ENCODE results near the gene MBNL1. TPM values are rescaled to one million over a fixed set of nuclear protein-coding genes. Genes with fewer than 3 reads are reported as not detected.

Gene MBNL1, protein sequence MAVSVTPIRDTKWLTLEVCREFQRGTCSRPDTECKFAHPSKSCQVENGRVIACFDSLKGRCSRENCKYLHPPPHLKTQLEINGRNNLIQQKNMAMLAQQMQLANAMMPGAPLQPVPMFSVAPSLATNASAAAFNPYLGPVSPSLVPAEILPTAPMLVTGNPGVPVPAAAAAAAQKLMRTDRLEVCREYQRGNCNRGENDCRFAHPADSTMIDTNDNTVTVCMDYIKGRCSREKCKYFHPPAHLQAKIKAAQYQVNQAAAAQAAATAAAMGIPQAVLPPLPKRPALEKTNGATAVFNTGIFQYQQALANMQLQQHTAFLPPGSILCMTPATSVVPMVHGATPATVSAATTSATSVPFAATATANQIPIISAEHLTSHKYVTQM
- total RNA-seq (2014; rRNA removed; shearing (Covaris generic)): 11.1 and 25.3 TPM in 2 replicates

DNA sequence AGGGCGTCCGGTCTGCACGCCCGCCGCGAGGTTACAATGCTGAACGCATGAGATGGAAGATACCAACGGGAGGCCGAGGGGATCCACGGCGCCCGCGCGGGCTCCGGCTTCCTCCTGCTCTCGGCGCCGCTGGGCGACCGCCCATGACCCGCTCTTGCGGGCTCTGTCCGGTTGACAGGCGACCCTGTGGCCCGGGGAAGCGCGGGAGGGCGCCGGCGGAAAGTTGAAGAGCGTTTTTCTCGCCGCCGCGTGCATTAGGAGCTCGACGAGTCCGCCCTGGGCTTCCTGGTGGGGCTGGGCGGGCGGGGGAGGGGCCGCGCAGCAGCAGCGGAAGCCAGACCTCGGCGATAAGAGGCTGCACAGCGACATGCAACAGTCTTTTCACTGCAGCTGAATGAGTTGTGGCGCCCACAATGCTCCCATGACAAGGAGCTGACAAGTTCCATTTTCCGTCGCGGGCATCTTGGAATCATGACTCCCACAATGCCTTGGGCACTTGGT lies at the start of gene MBNL1:
Gene MBNL1 (plus strand): TSS at position 375 of the 501 bp plus-strand sequence. CDS start 31,265 bp downstream, outside the sequence.
- peak within 1 kb of the TSS; percentile 89 for H3K4me3 ChIP-seq (ENCODE audit: insufficient read depth, low read depth, low read length)
- no peaks in the 10 kb centered on the region for H3K36me3 ChIP-seq (replicated peaks; ENCODE audit: control insufficient read depth, insufficient read depth, low read length)
- H3K27me3 ChIP-seq (ENCODE audit: control insufficient read depth, insufficient read depth, low read length): peaks cover 21% of the 10 kb centered on the region
- DNase-seq: peak; percentile 69

DNA sequence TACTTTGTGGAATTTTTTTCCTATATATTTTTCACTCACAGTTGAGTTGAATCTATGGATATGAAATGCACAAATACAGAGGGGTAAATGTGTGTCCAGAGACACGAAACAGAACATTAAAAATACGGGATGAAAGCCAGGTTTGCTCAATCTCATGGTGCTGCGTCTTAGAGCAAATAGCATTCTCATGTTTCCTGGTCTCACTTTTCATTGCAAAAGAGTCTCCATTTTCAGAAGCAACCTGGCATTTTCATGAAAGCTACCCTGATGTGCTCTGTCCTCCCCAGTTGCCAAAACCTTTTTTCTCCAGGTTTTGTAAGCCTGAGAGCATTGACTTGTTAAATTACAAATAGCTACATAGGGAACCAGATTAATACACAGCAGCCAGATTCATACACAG lies 49.5 kb upstream of the MBNL1 start:
- DNase-seq: no peak
- Histone ChIP-seq H3K4me3 (ENCODE audit: insufficient read depth, low read depth, low read length) (no peak overlapping the region), H3K27me3 (ENCODE audit: control insufficient read depth, insufficient read depth, low read length) (no peaks in the 10 kb centered on the region), H3K36me3 (replicated peaks; ENCODE audit: control insufficient read depth, insufficient read depth, low read length) (no peaks in the 10 kb centered on the region)

DNA sequence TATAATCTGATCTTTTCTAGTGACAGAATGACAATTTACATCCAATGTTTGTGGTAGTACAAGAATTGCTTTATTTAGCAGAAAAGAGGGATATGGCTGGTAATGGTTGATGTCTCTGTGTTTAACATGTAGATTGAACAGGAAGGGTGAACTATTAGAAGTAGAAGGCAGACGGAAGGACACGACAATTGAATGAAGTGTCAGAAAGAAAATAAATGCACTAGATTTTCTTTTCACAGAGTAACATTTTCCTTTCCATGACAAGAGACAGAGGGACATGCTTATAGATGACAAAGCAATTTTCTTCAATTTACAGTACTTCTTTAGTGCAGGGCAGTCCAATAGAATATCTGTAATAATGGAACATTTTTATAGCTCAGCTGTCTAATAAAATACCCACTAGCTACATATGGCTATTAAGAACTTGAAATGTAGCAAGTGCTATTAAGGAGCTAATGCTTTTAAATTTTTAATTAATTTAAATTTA lies 48.9 kb upstream of the MBNL1 start:
- no peak for DNase-seq
- Histone ChIP-seq H3K36me3 (replicated peaks; ENCODE audit: control insufficient read depth, insufficient read depth, low read length) (no peaks in the 10 kb centered on the region), H3K4me3 (ENCODE audit: insufficient read depth, low read depth, low read length) (no peak overlapping the region), H3K27me3 (ENCODE audit: control insufficient read depth, insufficient read depth, low read length) (no peaks in the 10 kb centered on the region)

DNA sequence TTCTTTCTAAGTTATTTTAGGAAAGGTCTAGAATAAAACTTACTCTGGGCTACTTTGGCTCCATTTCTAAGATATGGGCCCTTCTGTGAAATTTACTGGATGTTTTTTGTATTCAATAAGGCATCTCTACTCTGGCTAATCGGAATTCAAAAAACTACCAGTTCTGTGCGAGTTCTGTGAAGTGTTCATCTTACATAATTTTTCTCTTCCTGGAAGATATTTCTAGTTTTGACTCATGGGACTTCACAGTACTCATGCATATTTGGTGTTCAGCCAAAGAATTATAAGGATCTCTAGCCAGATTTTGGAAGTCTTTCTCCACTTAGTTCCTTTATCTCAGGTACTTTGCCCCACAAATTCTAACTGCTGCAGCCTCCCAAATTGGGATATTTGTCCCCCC lies 46.4 kb upstream of the MBNL1 start:
- Histone ChIP-seq H3K36me3 (replicated peaks; ENCODE audit: control insufficient read depth, insufficient read depth, low read length) (no peaks in the 10 kb centered on the region), H3K4me3 (ENCODE audit: insufficient read depth, low read depth, low read length) (no peak overlapping the region), H3K27me3 (ENCODE audit: control insufficient read depth, insufficient read depth, low read length) (no peaks in the 10 kb centered on the region)
- no peak for DNase-seq

DNA sequence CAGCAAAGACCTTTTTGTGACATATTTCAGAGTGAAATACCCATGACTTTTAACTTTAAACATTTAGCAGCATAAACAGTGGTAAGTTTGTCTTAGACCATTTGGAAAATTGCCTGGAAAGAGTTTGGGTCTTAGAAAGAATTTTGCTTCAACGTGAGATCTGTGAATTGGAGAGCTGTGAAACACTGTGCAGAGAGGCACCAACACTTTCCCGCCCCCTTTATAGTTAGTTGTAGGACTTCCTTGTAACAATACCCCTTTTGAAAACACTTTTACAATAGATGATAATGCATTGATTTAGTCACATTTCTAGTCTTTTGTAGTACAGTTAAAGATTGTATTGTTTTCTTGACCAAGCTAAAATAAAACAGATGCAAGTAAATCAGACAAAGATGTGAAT lies 43.5 kb upstream of the MBNL1 start:
- H3K4me3 ChIP-seq (ENCODE audit: insufficient read depth, low read depth, low read length): no peak overlapping the region
- no peaks in the 10 kb centered on the region for H3K36me3 ChIP-seq (replicated peaks; ENCODE audit: control insufficient read depth, insufficient read depth, low read length)
- H3K27me3 ChIP-seq (ENCODE audit: control insufficient read depth, insufficient read depth, low read length): no peaks in the 10 kb centered on the region
- no peak for DNase-seq

DNA sequence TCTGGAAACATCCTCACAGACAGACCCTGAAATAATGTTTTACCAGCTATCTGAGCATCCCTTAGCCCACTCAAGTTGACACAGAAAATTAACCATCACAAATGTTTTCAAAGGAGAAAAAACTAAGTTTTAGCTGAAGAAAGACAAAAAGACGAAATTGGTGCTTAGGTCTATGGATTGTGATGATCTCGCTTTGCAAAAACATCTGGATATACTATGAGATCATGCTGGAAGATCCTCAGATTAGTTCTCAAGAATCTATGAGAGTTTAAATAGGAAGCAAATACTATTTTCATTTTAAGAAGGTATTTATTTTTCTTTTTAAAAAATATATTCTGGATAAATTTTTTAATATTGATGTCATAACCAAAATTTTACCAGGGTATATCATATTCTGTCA lies 42.6 kb upstream of the MBNL1 start:
- Histone ChIP-seq H3K4me3 (ENCODE audit: insufficient read depth, low read depth, low read length) (no peak overlapping the region), H3K27me3 (ENCODE audit: control insufficient read depth, insufficient read depth, low read length) (no peaks in the 10 kb centered on the region), H3K36me3 (replicated peaks; ENCODE audit: control insufficient read depth, insufficient read depth, low read length) (no peaks in the 10 kb centered on the region)
- no peak for DNase-seq

DNA sequence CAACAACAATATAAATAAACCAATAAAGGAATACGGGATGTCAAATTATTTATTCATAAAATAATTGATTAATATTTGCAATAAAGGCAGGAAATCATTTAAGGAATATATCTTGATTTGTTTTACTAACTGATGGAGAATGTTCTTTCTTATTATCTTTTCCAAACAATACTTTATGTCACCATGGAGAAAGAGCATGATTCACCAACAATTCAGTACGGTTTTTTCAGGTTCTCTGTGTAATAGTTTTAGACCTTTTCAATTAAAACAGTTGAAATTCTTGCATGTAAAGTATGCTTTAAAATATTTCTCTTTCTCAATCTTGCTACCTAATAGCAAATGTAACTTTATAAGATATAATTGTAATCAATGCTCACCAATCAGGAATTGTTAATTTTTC lies 41.7 kb upstream of the MBNL1 start:
- no peaks in the 10 kb centered on the region for H3K27me3 ChIP-seq (ENCODE audit: control insufficient read depth, insufficient read depth, low read length)
- H3K36me3 ChIP-seq (replicated peaks; ENCODE audit: control insufficient read depth, insufficient read depth, low read length): no peaks in the 10 kb centered on the region
- DNase-seq: no peak
- H3K4me3 ChIP-seq (ENCODE audit: insufficient read depth, low read depth, low read length): no peak overlapping the region

DNA sequence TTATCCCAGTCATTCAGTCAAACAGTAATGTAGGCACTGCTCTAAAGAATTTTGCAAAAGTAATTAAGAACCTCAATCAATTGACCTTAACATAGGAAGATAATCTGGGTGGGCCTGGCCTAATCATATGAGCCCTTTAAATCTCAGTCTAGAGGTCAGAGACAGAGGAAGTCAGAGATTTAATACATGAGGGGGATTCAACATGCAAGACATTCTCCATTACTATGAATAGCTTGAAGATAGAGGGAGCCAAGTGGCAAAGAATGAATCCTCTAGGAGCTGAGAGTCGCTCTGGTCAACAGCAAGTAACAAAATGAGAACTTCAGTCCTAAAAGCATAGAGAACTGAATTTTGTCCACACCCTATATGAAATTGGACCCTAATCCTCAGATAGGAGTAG lies 39.0 kb upstream of the MBNL1 start:
- Histone ChIP-seq H3K27me3 (ENCODE audit: control insufficient read depth, insufficient read depth, low read length) (no peaks in the 10 kb centered on the region), H3K4me3 (ENCODE audit: insufficient read depth, low read depth, low read length) (no peak overlapping the region), H3K36me3 (replicated peaks; ENCODE audit: control insufficient read depth, insufficient read depth, low read length) (no peaks in the 10 kb centered on the region)
- no peak for DNase-seq

DNA sequence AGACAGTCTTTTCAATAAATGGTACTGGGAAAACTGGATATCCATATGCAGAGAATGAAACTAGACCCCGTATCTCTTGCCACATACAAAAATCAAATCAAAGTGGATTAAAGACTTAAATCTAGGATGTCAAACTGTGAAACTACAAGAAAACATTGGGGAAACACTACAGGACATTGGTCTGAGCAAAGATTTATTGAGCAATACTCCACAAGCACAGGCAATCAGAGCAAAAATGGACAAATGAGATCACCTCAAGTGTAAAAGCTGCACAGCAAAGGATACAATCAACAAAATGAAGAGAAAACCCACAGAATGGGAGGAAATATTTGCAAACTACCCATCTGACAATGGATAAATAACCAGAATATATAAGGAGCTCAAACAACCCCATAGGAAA lies 38.4 kb upstream of the MBNL1 start:
- Histone ChIP-seq H3K27me3 (ENCODE audit: control insufficient read depth, insufficient read depth, low read length) (no peaks in the 10 kb centered on the region), H3K36me3 (replicated peaks; ENCODE audit: control insufficient read depth, insufficient read depth, low read length) (no peaks in the 10 kb centered on the region)

DNA sequence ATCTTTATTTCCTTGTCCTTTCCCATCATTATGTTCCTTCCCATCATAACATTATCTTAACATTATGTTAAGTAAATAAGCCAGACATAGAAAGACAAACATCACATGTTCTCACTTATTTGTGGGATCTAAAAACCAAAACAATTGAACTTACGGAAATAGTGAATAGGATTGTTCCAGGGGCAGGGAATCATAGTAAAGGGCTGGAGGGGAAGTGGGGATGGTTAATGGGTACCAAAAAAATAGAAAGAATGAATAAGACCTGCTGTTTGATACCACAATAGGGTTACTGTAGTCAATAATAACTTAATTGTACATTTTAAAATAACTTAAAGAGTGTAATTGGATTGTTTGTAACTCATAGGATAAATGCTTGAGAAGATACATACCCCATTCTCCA lies 36.7 kb upstream of the MBNL1 start:
- H3K4me3 ChIP-seq (ENCODE audit: insufficient read depth, low read depth, low read length): no peak overlapping the region
- DNase-seq: no peak
- H3K27me3 ChIP-seq (ENCODE audit: control insufficient read depth, insufficient read depth, low read length): no peaks in the 10 kb centered on the region
- H3K36me3 ChIP-seq (replicated peaks; ENCODE audit: control insufficient read depth, insufficient read depth, low read length): no peaks in the 10 kb centered on the region

More for the DNA sequence above, 38.4 kb upstream of the MBNL1 start:
- no peak overlapping the region for H3K4me3 ChIP-seq (ENCODE audit: insufficient read depth, low read depth, low read length)
- DNase-seq: no peak

DNA sequence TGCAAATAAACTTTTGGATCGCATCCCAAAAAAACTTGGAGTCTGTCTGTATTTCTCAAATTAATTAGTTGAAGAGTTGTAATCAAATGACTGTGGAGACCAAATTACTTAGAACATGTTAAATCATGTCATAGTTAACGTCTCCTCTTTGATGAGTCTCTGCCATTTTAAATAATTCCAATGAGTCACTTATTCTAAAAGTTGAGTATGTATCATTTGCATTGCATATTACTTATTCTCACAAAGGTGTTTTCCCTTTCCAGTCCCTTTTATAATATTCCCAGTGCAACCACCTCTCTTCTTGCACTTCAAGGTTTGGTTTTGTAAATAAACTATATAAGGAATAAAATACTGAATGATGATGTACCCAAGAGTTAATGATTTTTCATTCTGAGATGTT lies 36.0 kb upstream of the MBNL1 start:
- Histone ChIP-seq H3K4me3 (ENCODE audit: insufficient read depth, low read depth, low read length) (no peak overlapping the region), H3K27me3 (ENCODE audit: control insufficient read depth, insufficient read depth, low read length) (no peaks in the 10 kb centered on the region), H3K36me3 (replicated peaks; ENCODE audit: control insufficient read depth, insufficient read depth, low read length) (no peaks in the 10 kb centered on the region)
- no peak for DNase-seq

DNA sequence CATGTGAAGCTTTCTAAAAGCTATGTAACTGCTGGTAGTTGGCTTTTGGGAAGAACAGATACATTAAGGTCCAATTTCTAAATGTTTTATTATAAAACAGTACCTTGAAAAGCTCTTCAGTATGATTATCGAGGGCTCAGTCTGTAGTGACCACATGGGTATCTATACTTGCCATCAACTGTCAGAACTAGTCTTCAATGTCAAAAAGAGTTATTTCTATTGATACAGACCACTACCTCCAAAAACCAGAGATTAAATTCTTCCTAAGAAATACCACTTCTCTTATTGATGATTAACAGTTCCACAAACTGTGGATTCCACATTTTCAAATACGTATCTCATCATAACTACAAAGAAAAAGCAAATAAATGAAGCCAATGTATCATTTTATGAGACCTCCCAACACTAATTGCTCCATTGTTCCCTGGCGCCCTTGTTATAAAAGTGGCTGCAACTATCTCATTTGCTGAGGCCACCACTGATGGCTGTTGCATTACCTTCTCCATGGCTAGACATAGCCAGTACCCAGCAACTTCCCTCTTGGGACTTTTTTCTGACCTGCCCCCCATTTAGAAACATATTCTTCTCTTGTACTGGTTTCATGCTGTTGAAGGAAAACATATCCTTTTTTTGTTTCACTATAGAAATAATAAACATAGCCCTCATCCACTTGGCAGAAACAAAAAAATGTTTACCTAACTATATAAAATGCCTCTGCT lies 33.9 kb upstream of the MBNL1 start:
- Histone ChIP-seq H3K4me3 (ENCODE audit: insufficient read depth, low read depth, low read length) (no peak overlapping the region), H3K36me3 (replicated peaks; ENCODE audit: control insufficient read depth, insufficient read depth, low read length) (no peaks in the 10 kb centered on the region), H3K27me3 (ENCODE audit: control insufficient read depth, insufficient read depth, low read length) (no peaks in the 10 kb centered on the region)
- no peak for DNase-seq

DNA sequence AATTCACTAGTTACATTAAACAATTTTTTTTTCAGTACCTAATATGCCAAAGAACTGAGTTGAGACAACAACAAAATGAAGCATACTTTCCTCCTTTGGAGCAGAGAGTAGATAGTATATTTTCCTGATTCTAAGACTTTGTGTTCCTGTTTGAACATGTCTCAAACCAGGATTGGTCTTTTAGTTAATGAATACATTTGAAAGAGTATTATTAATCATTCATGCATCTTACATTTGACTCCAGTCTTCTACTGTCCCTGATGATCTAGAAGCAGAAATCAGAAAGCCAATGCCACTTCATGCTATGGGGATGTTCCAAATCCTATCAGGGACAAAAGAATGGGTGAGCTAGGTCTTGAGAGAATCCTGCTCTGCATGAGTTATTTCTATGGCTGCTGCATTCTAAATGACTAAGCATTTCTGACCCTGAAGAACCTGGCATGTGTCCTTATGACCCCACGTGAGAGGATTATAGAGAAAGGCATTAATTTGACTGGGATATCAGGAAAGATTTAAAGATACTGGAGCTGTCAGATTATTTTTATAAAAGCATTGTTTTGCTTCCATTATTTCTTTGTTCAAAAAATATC lies 32.9 kb upstream of the MBNL1 start:
- no peaks in the 10 kb centered on the region for H3K27me3 ChIP-seq (ENCODE audit: control insufficient read depth, insufficient read depth, low read length)
- no peaks in the 10 kb centered on the region for H3K36me3 ChIP-seq (replicated peaks; ENCODE audit: control insufficient read depth, insufficient read depth, low read length)
- H3K4me3 ChIP-seq (ENCODE audit: insufficient read depth, low read depth, low read length): no peak overlapping the region
- no peak for DNase-seq

DNA sequence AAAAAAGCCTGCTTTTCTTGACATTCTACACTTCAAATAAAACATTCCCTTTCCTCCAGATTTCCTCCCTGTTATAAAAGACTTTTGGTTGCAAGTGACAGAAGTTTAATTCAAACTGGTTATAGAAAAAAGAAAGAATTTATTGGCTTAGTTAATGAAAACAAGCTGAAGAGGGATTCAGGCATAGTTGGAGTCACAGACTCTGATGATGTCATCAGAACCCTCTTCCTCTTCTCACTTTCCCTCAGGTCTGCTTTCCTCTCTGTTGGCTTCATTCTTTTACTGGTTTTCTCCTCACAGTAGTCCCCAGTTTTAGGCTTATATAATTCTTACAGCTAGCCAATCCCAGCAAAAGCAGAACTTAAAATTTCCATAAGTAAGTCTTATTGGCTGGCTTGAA lies 32.0 kb upstream of the MBNL1 start:
- Histone ChIP-seq H3K36me3 (replicated peaks; ENCODE audit: control insufficient read depth, insufficient read depth, low read length) (no peaks in the 10 kb centered on the region), H3K27me3 (ENCODE audit: control insufficient read depth, insufficient read depth, low read length) (no peaks in the 10 kb centered on the region), H3K4me3 (ENCODE audit: insufficient read depth, low read depth, low read length) (no peak overlapping the region)
- DNase-seq: no peak
